Measurements from ENCODE around the gene AGO4. TPM values are rescaled to one million over a fixed set of nuclear protein-coding genes. Genes with fewer than 3 reads are reported as not detected.

The AGO4 gene
- polyA plus RNA-seq, 3 donors from 2014 or later = 2.9 to 13.7 (median 8.8) TPM

- DNase-seq = no peak
- H3K27me3 Mint-ChIP-seq (ENCODE audit: low read depth in 3 of 3) = no peaks in the 10 kb centered on the region
- no peak overlapping the region for H3K4me3 Mint-ChIP-seq
- no peaks in the 10 kb centered on the region for H3K9me3 Mint-ChIP-seq
- H3K27ac Mint-ChIP-seq = peak overlapping the region in 1 of 6 donors; percentile 45
- H3K4me1 Mint-ChIP-seq = no peaks in the 10 kb centered on the region
- peaks cover 29 to 62% (median 42%) of the 10 kb centered on the region in 3 donors for H3K36me3 Mint-ChIP-seq
Observed at GRCh38 chr1:35835398-35835797, 27.6 kb downstream of the AGO4 start.

GRCh38 chr1:35836734-35837133 lies 28.9 kb downstream of the AGO4 start:
- no peaks in the 10 kb centered on the region for H3K9me3 Mint-ChIP-seq

GRCh38 chr1:35838693-35839245 lies 31.0 kb downstream of the AGO4 start:
- Mint-ChIP-seq H3K27me3 (ENCODE audit: low read depth in 3 of 3) (peaks cover 0 to 2% (median 1%) of the 10 kb centered on the region in 3 donors), H3K4me1 (no peaks in the 10 kb centered on the region), H3K4me3 (no peak overlapping the region), H3K9me3 (no peaks in the 10 kb centered on the region), H3K36me3 (peaks cover 38 to 76% (median 45%) of the 10 kb centered on the region in 3 donors), H3K27ac (no peak overlapping the region)
- no peak for DNase-seq

More at GRCh38 chr1:35836734-35837133, 28.9 kb downstream of the AGO4 start:
- H3K4me3 Mint-ChIP-seq = no peak overlapping the region
- no peaks in the 10 kb centered on the region for H3K27me3 Mint-ChIP-seq (ENCODE audit: low read depth in 3 of 3)
- no peaks in the 10 kb centered on the region for H3K4me1 Mint-ChIP-seq
- H3K27ac Mint-ChIP-seq = no peak overlapping the region
- H3K36me3 Mint-ChIP-seq = peaks cover 29 to 67% (median 38%) of the 10 kb centered on the region in 3 donors
- DNase-seq = no peak

GRCh38 chr1:35844826-35845225 lies 37.0 kb downstream of the AGO4 start:
- peak overlapping the region in 2 of 6 donors; percentile 6 to 29 for H3K27ac Mint-ChIP-seq
- H3K4me1 Mint-ChIP-seq = no peaks in the 10 kb centered on the region
- H3K27me3 Mint-ChIP-seq (ENCODE audit: low read depth in 3 of 3) = peaks cover 0 to 4% (median 2%) of the 10 kb centered on the region in 3 donors
- H3K36me3 Mint-ChIP-seq = peaks cover 20 to 49% (median 24%) of the 10 kb centered on the region in 3 donors
- no peak for DNase-seq
- no peak overlapping the region for H3K4me3 Mint-ChIP-seq
- no peaks in the 10 kb centered on the region for H3K9me3 Mint-ChIP-seq

GRCh38 chr1:35845766-35846165 lies 38.0 kb downstream of the AGO4 start:
- Mint-ChIP-seq H3K4me1 (no peaks in the 10 kb centered on the region), H3K27ac (no peak overlapping the region), H3K27me3 (ENCODE audit: low read depth in 3 of 3) (peaks cover 0 to 4% (median 2%) of the 10 kb centered on the region in 3 donors), H3K4me3 (no peak overlapping the region), H3K9me3 (no peaks in the 10 kb centered on the region), H3K36me3 (peaks cover 24 to 57% (median 27%) of the 10 kb centered on the region in 3 donors)
- no peak for DNase-seq

GRCh38 chr1:35847935-35848565 lies 40.2 kb downstream of the AGO4 start:
- DNase-seq = no peak
- H3K27me3 Mint-ChIP-seq (ENCODE audit: low read depth in 3 of 3) = peaks cover 0 to 2% (median 0%) of the 10 kb centered on the region in 3 donors
- H3K36me3 Mint-ChIP-seq = peaks cover 22 to 47% (median 24%) of the 10 kb centered on the region in 3 donors
- H3K4me3 Mint-ChIP-seq = no peak overlapping the region
- no peaks in the 10 kb centered on the region for H3K4me1 Mint-ChIP-seq
- H3K27ac Mint-ChIP-seq = peak overlapping the region in 1 of 6 donors; percentile 46
- no peaks in the 10 kb centered on the region for H3K9me3 Mint-ChIP-seq

- Mint-ChIP-seq H3K27ac (no peak overlapping the region), H3K36me3 (peaks cover 22 to 48% (median 27%) of the 10 kb centered on the region in 3 donors), H3K4me1 (no peaks in the 10 kb centered on the region), H3K4me3 (no peak overlapping the region), H3K27me3 (ENCODE audit: low read depth in 3 of 3) (peaks cover 0 to 2% (median 0%) of the 10 kb centered on the region in 3 donors), H3K9me3 (no peaks in the 10 kb centered on the region)
- no peak for DNase-seq
Observed at GRCh38 chr1:35850051-35850450, 42.2 kb downstream of the AGO4 start.

- Mint-ChIP-seq H3K4me1 (no peaks in the 10 kb centered on the region), H3K9me3 (no peaks in the 10 kb centered on the region), H3K36me3 (peaks cover 22 to 49% (median 29%) of the 10 kb centered on the region in 3 donors), H3K4me3 (no peak overlapping the region), H3K27me3 (ENCODE audit: low read depth in 3 of 3) (no peaks in the 10 kb centered on the region), H3K27ac (no peak overlapping the region)
- DNase-seq = no peak
Observed at GRCh38 chr1:35850716-35851115, 42.9 kb downstream of the AGO4 start.

GRCh38 chr1:35851132-35851869 lies 43.5 kb downstream of the AGO4 start:
- no peaks in the 10 kb centered on the region for H3K4me1 Mint-ChIP-seq
- DNase-seq = no peak
- H3K27ac Mint-ChIP-seq = no peak overlapping the region
- H3K9me3 Mint-ChIP-seq = no peaks in the 10 kb centered on the region
- no peaks in the 10 kb centered on the region for H3K27me3 Mint-ChIP-seq (ENCODE audit: low read depth in 3 of 3)
- no peak overlapping the region for H3K4me3 Mint-ChIP-seq
- peaks cover 22 to 44% (median 29%) of the 10 kb centered on the region in 3 donors for H3K36me3 Mint-ChIP-seq

- DNase-seq = no peak
- no peaks in the 10 kb centered on the region for H3K4me1 Mint-ChIP-seq
- no peaks in the 10 kb centered on the region for H3K27me3 Mint-ChIP-seq (ENCODE audit: low read depth in 3 of 3)
- peak overlapping the region in 1 of 6 donors; percentile 0 for H3K27ac Mint-ChIP-seq
- H3K4me3 Mint-ChIP-seq = no peak overlapping the region
- peaks cover 22 to 44% (median 29%) of the 10 kb centered on the region in 3 donors for H3K36me3 Mint-ChIP-seq
- H3K9me3 Mint-ChIP-seq = no peaks in the 10 kb centered on the region
Observed at GRCh38 chr1:35852241-35852640, 44.4 kb downstream of the AGO4 start.

- no peak overlapping the region for H3K4me3 Mint-ChIP-seq
- no peak for DNase-seq
- H3K9me3 Mint-ChIP-seq = no peaks in the 10 kb centered on the region
- H3K27me3 Mint-ChIP-seq (ENCODE audit: low read depth in 3 of 3) = no peaks in the 10 kb centered on the region
- no peaks in the 10 kb centered on the region for H3K4me1 Mint-ChIP-seq
- peaks cover 20 to 39% (median 26%) of the 10 kb centered on the region in 3 donors for H3K36me3 Mint-ChIP-seq
- no peak overlapping the region for H3K27ac Mint-ChIP-seq
Observed at GRCh38 chr1:35854989-35855700, 47.3 kb downstream of the AGO4 start.

GRCh38 chr1:35856964-35857363 lies 49.1 kb downstream of the AGO4 start:
- DNase-seq = no peak
- peak overlapping the region in 2 of 6 donors; percentile 7 to 14 for H3K27ac Mint-ChIP-seq
- H3K9me3 Mint-ChIP-seq = no peaks in the 10 kb centered on the region
- H3K36me3 Mint-ChIP-seq = peaks cover 12 to 26% (median 16%) of the 10 kb centered on the region in 3 donors
- no peak overlapping the region for H3K4me3 Mint-ChIP-seq
- no peaks in the 10 kb centered on the region for H3K4me1 Mint-ChIP-seq
- peaks cover 0 to 1% (median 0%) of the 10 kb centered on the region in 3 donors for H3K27me3 Mint-ChIP-seq (ENCODE audit: low read depth in 3 of 3)

GRCh38 chr1:35857830-35858229 lies 50.0 kb downstream of the AGO4 start:
- Mint-ChIP-seq H3K4me1 (no peaks in the 10 kb centered on the region), H3K27me3 (ENCODE audit: low read depth in 3 of 3) (peaks cover 0 to 1% (median 0%) of the 10 kb centered on the region in 3 donors), H3K4me3 (no peak overlapping the region), H3K27ac (no peak overlapping the region), H3K9me3 (no peaks in the 10 kb centered on the region), H3K36me3 (peaks cover 12 to 21% (median 14%) of the 10 kb centered on the region in 3 donors)
- no peak for DNase-seq
